ENCODE results near the gene INVS.

- TF ChIP-seq CTCF (IDR thresholded peaks at IDR 0.05; ENCODE audit: low read length) (no peak), EZH2 (optimal IDR thresholded peaks at IDR 0.05; ENCODE audit: low read depth, low read length) (no peak), EZH2phosphoT487 (IDR thresholded peaks at IDR 0.05; ENCODE audit: low read length) (no peak)
Observed at GRCh38 chr9:100317706-100318105, 218.7 kb downstream of the INVS start.
